Neural progenitor cell (in vitro differentiated cells): ENCODE data around the gene LRRC58.

Experiments used
- CTCF ChIP-seq: fragments of 200-600 bp; sonication (generic); IDR thresholded peaks from 2 replicates; pipeline ENCODE4 v1.5.1; 2017; ENCODE audit warnings: antibody characterized with exemption, mild to moderate bottlenecking
- EZH2 ChIP-seq: fragments of 200-600 bp; sonication (generic); IDR thresholded peaks from 2 replicates; pipeline ENCODE4 v1.6.1; 2017; ENCODE audit warnings: antibody characterized with exemption, mild to moderate bottlenecking, moderate library complexity
- EZH2phosphoT487 ChIP-seq: fragments of 200-600 bp; sonication (generic); IDR thresholded peaks from 2 replicates; pipeline ENCODE4 v1.6.1; 2017; ENCODE audit warnings: antibody characterized with exemption

GRCh38 chr3:120280026-120280425 is 69.1 kb downstream of the LRRC58 start:
- TF ChIP-seq CTCF: no peak
- no peak for TF ChIP-seq EZH2
- TF ChIP-seq EZH2phosphoT487: no peak
